Measurements from ENCODE around the gene DDX51. TPM values are rescaled to one million over a fixed set of nuclear protein-coding genes. Genes with fewer than 3 reads are reported as not detected.
A peak's percentile ranks its signal among the peaks of the same experiment; 100 is the strongest.

DDX51 gene
- total RNA-seq, 1 donor from 2014 or later: 10.2 TPM

DNA sequence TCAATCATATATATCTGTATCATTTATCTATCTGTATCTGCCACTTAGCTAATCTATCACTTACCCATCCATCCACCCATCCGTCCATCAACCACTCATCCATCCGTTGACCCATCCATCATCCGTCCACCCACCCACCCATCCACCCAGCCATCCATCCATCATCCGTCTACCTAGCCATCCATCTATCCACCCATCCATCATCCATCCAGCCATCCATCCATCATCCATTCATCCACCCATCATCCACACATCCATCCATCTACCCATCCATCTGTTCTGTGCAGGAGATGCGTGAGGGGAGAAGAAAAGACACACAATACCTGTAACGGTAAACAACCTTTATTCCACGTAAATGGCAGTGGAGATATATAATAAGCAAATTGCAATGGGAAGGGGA lies 20.3 kb upstream of the DDX51 start:
- no peak for DNase-seq (ENCODE audit: low read depth)
- H3K4me3 ChIP-seq (ENCODE audit: insufficient read depth, low read depth, low read length): no peak overlapping the region
- H3K4me1 Mint-ChIP-seq (ENCODE audit: low read depth, unreplicated experiment): no peaks in the 10 kb centered on the region
- TF ChIP-seq EZH2 (IDR thresholded peaks at IDR 0.05; ENCODE audit: insufficient read depth, low read length): no peak
- TF ChIP-seq, protein P1, sequence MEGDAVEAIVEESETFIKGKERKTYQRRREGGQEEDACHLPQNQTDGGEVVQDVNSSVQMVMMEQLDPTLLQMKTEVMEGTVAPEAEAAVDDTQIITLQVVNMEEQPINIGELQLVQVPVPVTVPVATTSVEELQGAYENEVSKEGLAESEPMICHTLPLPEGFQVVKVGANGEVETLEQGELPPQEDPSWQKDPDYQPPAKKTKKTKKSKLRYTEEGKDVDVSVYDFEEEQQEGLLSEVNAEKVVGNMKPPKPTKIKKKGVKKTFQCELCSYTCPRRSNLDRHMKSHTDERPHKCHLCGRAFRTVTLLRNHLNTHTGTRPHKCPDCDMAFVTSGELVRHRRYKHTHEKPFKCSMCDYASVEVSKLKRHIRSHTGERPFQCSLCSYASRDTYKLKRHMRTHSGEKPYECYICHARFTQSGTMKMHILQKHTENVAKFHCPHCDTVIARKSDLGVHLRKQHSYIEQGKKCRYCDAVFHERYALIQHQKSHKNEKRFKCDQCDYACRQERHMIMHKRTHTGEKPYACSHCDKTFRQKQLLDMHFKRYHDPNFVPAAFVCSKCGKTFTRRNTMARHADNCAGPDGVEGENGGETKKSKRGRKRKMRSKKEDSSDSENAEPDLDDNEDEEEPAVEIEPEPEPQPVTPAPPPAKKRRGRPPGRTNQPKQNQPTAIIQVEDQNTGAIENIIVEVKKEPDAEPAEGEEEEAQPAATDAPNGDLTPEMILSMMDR (IDR thresholded peaks at IDR 0.05; ENCODE audit: insufficient read depth, low read depth, low read length): no peak
- H3K79me2 ChIP-seq (ENCODE audit: insufficient read depth, low read length): no peaks in the 10 kb centered on the region
- H3K27me3 ChIP-seq (ENCODE audit: insufficient read depth, low read length): peaks cover 2% of the 10 kb centered on the region
- no peak overlapping the region for H3K4me3 Mint-ChIP-seq (ENCODE audit: unreplicated experiment)
- H3K9me3 Mint-ChIP-seq (ENCODE audit: unreplicated experiment): peaks cover 5% of the 10 kb centered on the region
- H3K27ac Mint-ChIP-seq (ENCODE audit: unreplicated experiment): no peak overlapping the region
- H3K27ac ChIP-seq (ENCODE audit: low read depth, low read length): no peak overlapping the region
- H2AFZ ChIP-seq (ENCODE audit: low read depth, low read length): no peak overlapping the region
- H3K9ac ChIP-seq (ENCODE audit: low read length): no peak overlapping the region
- FAIRE-seq: no peak
- peaks cover 3% of the 10 kb centered on the region for H3K36me3 Mint-ChIP-seq (ENCODE audit: low read depth, unreplicated experiment)
- peaks cover 6% of the 10 kb centered on the region for H3K9me3 ChIP-seq (ENCODE audit: insufficient read depth, low read depth, low read length)
- H3K36me3 ChIP-seq (ENCODE audit: insufficient read depth, low read length): no peaks in the 10 kb centered on the region
- peaks cover 29% of the 10 kb centered on the region for H3K27me3 Mint-ChIP-seq (ENCODE audit: low read depth, unreplicated experiment)
- no peak overlapping the region for H3K4me2 ChIP-seq (ENCODE audit: low read length)
- H4K20me1 ChIP-seq (ENCODE audit: insufficient read depth, low read length): peaks cover 20% of the 10 kb centered on the region
- peaks cover 11% of the 10 kb centered on the region for H3K4me1 ChIP-seq (ENCODE audit: insufficient read depth, low read length)

DNA sequence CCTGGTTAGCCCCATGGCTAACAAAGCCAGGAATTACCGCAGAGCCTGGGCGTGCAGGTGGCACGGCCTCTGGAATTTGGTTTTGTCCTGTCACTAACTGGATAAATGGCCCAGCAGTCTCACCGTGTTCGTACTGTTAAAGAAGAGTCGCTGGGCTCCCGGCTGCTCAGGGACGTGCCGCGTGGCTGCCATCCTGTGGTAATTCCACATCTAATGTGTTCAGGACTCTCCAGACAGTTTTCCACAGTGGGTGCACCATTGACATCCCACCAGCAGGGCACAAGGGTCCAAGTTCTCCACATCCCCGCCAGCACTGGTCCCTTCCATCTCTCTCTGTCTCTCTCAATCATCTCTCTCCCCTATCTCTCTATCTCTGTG lies 19.8 kb upstream of the DDX51 start:
- Histone ChIP-seq H3K9me3 (ENCODE audit: insufficient read depth, low read depth, low read length) (peaks cover 6% of the 10 kb centered on the region), H3K79me2 (ENCODE audit: insufficient read depth, low read length) (no peaks in the 10 kb centered on the region), H2AFZ (ENCODE audit: low read depth, low read length) (no peak overlapping the region), H4K20me1 (ENCODE audit: insufficient read depth, low read length) (peaks cover 20% of the 10 kb centered on the region), H3K4me1 (ENCODE audit: insufficient read depth, low read length) (peaks cover 11% of the 10 kb centered on the region), H3K27ac (ENCODE audit: low read depth, low read length) (no peak overlapping the region), H3K4me2 (ENCODE audit: low read length) (no peak overlapping the region), H3K36me3 (ENCODE audit: insufficient read depth, low read length) (no peaks in the 10 kb centered on the region), H3K27me3 (ENCODE audit: insufficient read depth, low read length) (peaks cover 2% of the 10 kb centered on the region), H3K4me3 (ENCODE audit: insufficient read depth, low read depth, low read length) (no peak overlapping the region), H3K9ac (ENCODE audit: low read length) (no peak overlapping the region)
- no peak overlapping the region for H3K27ac Mint-ChIP-seq (ENCODE audit: unreplicated experiment)
- H3K9me3 Mint-ChIP-seq (ENCODE audit: unreplicated experiment): peaks cover 5% of the 10 kb centered on the region
- no peaks in the 10 kb centered on the region for H3K4me1 Mint-ChIP-seq (ENCODE audit: low read depth, unreplicated experiment)
- no peak for DNase-seq (ENCODE audit: low read depth)
- peaks cover 29% of the 10 kb centered on the region for H3K27me3 Mint-ChIP-seq (ENCODE audit: low read depth, unreplicated experiment)
- peaks cover 3% of the 10 kb centered on the region for H3K36me3 Mint-ChIP-seq (ENCODE audit: low read depth, unreplicated experiment)
- H3K4me3 Mint-ChIP-seq (ENCODE audit: unreplicated experiment): no peak overlapping the region
- TF ChIP-seq EZH2 (IDR thresholded peaks at IDR 0.05; ENCODE audit: insufficient read depth, low read length): no peak
- TF ChIP-seq, protein P1 (IDR thresholded peaks at IDR 0.05; ENCODE audit: insufficient read depth, low read depth, low read length): no peak
- FAIRE-seq: no peak

GRCh38 chr12:132163041-132163910 lies 19.2 kb upstream of the DDX51 start:
- Histone ChIP-seq H3K4me1 (ENCODE audit: insufficient read depth, low read length) (peaks cover 11% of the 10 kb centered on the region), H3K27ac (ENCODE audit: low read depth, low read length) (no peak overlapping the region), H3K4me3 (ENCODE audit: insufficient read depth, low read depth, low read length) (no peak overlapping the region), H3K36me3 (ENCODE audit: insufficient read depth, low read length) (no peaks in the 10 kb centered on the region), H3K9ac (ENCODE audit: low read length) (no peak overlapping the region), H3K4me2 (ENCODE audit: low read length) (peak overlapping the region; percentile 51), H4K20me1 (ENCODE audit: insufficient read depth, low read length) (peaks cover 20% of the 10 kb centered on the region), H3K27me3 (ENCODE audit: insufficient read depth, low read length) (peaks cover 2% of the 10 kb centered on the region), H3K79me2 (ENCODE audit: insufficient read depth, low read length) (no peaks in the 10 kb centered on the region), H2AFZ (ENCODE audit: low read depth, low read length) (no peak overlapping the region), H3K9me3 (ENCODE audit: insufficient read depth, low read depth, low read length) (peaks cover 6% of the 10 kb centered on the region)
- Mint-ChIP-seq H3K4me1 (ENCODE audit: low read depth, unreplicated experiment) (no peaks in the 10 kb centered on the region), H3K9me3 (ENCODE audit: unreplicated experiment) (peaks cover 5% of the 10 kb centered on the region), H3K27me3 (ENCODE audit: low read depth, unreplicated experiment) (peaks cover 29% of the 10 kb centered on the region), H3K4me3 (ENCODE audit: unreplicated experiment) (no peak overlapping the region), H3K27ac (ENCODE audit: unreplicated experiment) (no peak overlapping the region), H3K36me3 (ENCODE audit: low read depth, unreplicated experiment) (peaks cover 3% of the 10 kb centered on the region)
- DNase-seq (ENCODE audit: low read depth) (no peak), FAIRE-seq (no peak)
- no peak for TF ChIP-seq EZH2 (IDR thresholded peaks at IDR 0.05; ENCODE audit: insufficient read depth, low read length)
- TF ChIP-seq, protein P1 (IDR thresholded peaks at IDR 0.05; ENCODE audit: insufficient read depth, low read depth, low read length): no peak

Measured in astrocyte (in vitro differentiated cells and primary cell).